Right lobe of liver (tissue), 6 donors: ENCODE measurements around the gene RPS6KA4. TPM values are rescaled to one million over a fixed set of nuclear protein-coding genes. Genes with fewer than 3 reads are reported as not detected.

ENCODE experiments used
- ATAC-seq, 4 donors: fragments of 200-7000 bp; cut with Tn5 transposase; one replicate each; pipeline ENCODE4 v1.9.1; 2020; ENCODE audit warnings: mild to moderate bottlenecking in 4 of 4, moderate library complexity in 4 of 4
- DNase-seq, 3 donors: peaks; one replicate each; pipeline ENCODE4 v3.0.0-alpha.2; 2020
- H3K27ac ChIP-seq, 3 donors: fragments of 200-600 bp; one replicate each; pipeline ENCODE4 v1.8.0; 2022
- H3K27me3 ChIP-seq, 2 donors: fragments of 200-600 bp; one replicate each; pipeline ENCODE4 v1.8.0; 2022
- H3K36me3 ChIP-seq, 4 donors: fragments of 200-600 bp; sonication (generic) in 1 of 4; one replicate each; pipeline versions ENCODE4 v1.5.1 to v1.8.0; 2017 to 2022; ENCODE audit warnings: control low read depth in 1 of 4
- H3K4me1 ChIP-seq, 4 donors: fragments of 200-600 bp; sonication (generic) in 1 of 4; one replicate each; pipeline versions ENCODE4 v1.5.1 to v1.8.0; 2017 to 2022; ENCODE audit warnings: control low read depth in 1 of 4
- H3K4me3 ChIP-seq, 3 donors: fragments of 200-600 bp; one replicate each; pipeline ENCODE4 v1.8.0; 2022
- H3K9me3 ChIP-seq, 4 donors: fragments of 200-600 bp; sonication (generic) in 1 of 4; one replicate each; pipeline versions ENCODE4 v1.5.1 to v1.8.0; 2017 to 2022; ENCODE audit warnings: control low read depth in 1 of 4
- CTCF ChIP-seq, 4 donors: fragments of 200-600 bp in 3 of 4; fragments of 450-650 bp in 1 of 4; IDR thresholded peaks; one replicate each; pipeline versions ENCODE4 v1.5.1 to v1.8.0; 2016 to 2022; ENCODE audit warnings: antibody characterized with exemption in 4 of 4, mild to moderate bottlenecking in 2 of 4
- POLR2A ChIP-seq: fragments of 450-650 bp; IDR thresholded peaks from one replicate; pipeline ENCODE4 v1.6.1; 2017; ENCODE audit warnings: antibody characterized with exemption, mild to moderate bottlenecking
- whole genome bisulfite sequencing: methylation state at CpG from one replicate; pipeline ENCODE4 v1.1.6; 2018; ENCODE audit warnings: low coverage, low lambda C conversion rate; ENCODE audit not compliant: insufficient coverage; ENCODE audit errors: missing lambda C conversion rate; 5-methylcytosine and 5-hydroxymethylcytosine counted together
- intact Hi-C, 2 donors: fragments of 100-400 bp; cut with DNase I; formaldehyde crosslinking; loops; one replicate each; pipeline versions ENCODE4 v1.11.2 to v1.14.1; 2022
- total RNA-seq, 6 experiments: library from RNA; depleted of rRNA in 2 of 6; stranded (reverse); fragments of >200 nt in 2 of 6; fragmentation: NEBNext Ultra II Directional in 3 of 6; extraction: Animal tissue kit (Norgen Biotek cat#: 25700) in 3 of 6; gene quantifications; one replicate each; pipeline versions ENCODE4 v1.1.0 to v1.2.4, GENCODE V29; 2016 to 2023
- donor health status: DM: no; HTN: yes; CAD: no.
- donor health status: DM: no; HTN: no; CAD: no.
- donor health status: DM: no; HTN: no; CAD: no.
- donor health status: DM: no; HTN: yes; CAD: no.
- donor health status: DM: no; HTN: yes; CAD: no.

Gene RPS6KA4
- total RNA-seq, 6 experiments from 2014 or later, result 6.6 to 17.9 (median 10.3) TPM

GRCh38 chr11:64358536-64358906, 441 bp upstream of the RPS6KA4 start:
- ATAC-seq, result peak in 2 of 4 donors; percentile 5 to 30
- Histone ChIP-seq H3K27me3 (no peaks in the 10 kb centered on the region), H3K9me3 (no peaks in the 10 kb centered on the region), H3K36me3 (peaks cover 0 to 15% (median 8%) of the 10 kb centered on the region in 4 donors), H3K4me3 (peak overlapping the region; percentile 71 to 88 (median 85)), H3K27ac (peak overlapping the region; percentile 65 to 74 (median 70)), H3K4me1 (peaks cover 0 to 28% (median 2%) of the 10 kb centered on the region in 4 donors)
- intact Hi-C loops, result no loop called here
- TF ChIP-seq CTCF (IDR thresholded peaks at IDR 0.05), result no peak
- no peak for TF ChIP-seq POLR2A
- WGBS, result 40% methylated on average over 1 of the region's 7 CpGs
- no peak for DNase-seq

DNA sequence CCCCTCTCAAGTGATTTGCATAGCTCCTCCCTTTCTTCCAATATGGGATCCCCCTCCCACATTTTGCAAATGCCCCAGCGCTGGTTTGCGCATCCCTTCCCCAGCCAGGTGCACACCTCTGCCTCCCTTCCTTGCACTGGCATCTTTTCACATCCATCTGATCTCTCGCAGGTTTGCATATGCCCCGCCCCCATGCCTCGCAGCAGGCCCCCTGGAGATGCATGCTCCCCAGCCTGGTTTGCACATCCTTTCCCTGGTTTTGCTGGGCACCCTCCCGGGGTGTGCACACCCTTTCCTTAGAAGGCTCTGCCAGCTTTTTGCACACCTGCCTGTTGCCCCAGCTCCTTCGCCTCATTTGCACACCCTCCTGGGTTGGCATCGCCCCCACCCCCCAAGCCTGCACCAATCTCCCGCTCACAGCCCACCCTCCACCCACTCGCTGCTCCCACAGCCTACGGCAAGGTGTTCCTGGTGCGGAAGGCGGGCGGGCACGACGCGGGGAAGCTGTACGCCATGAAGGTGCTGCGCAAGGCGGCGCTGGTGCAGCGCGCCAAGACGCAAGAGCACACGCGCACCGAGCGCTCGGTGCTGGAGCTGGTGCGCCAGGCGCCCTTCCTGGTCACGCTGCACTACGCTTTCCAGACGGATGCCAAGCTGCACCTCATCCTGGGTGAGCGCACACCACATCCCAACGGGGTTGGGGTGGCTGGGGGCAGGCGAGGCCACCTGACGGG, 917 bp downstream of the RPS6KA4 start:
- TF ChIP-seq CTCF (IDR thresholded peaks at IDR 0.05) (no peak), POLR2A (no peak)
- H3K9me3 ChIP-seq, result no peaks in the 10 kb centered on the region

GRCh38 chr11:64360448-64360921, 1.5 kb downstream of the RPS6KA4 start:
- no peak for TF ChIP-seq POLR2A
- no peak for TF ChIP-seq CTCF (IDR thresholded peaks at IDR 0.05)
- Histone ChIP-seq H3K9me3 (no peaks in the 10 kb centered on the region), H3K36me3 (peaks cover 0 to 18% (median 10%) of the 10 kb centered on the region in 4 donors), H3K27ac (no peak overlapping the region), H3K4me1 (peaks cover 0 to 18% (median 2%) of the 10 kb centered on the region in 4 donors), H3K4me3 (peak overlapping the region in 1 of 3 donors; percentile 71), H3K27me3 (no peaks in the 10 kb centered on the region)
- WGBS, result 74% methylated on average over 3 of the region's 13 CpGs
- intact Hi-C loops, result no loop called here
- no peak for DNase-seq
- no peak for ATAC-seq

More for the DNA sequence above, 917 bp downstream of the RPS6KA4 start:
- Histone ChIP-seq H3K4me1 (peaks cover 0 to 21% (median 2%) of the 10 kb centered on the region in 4 donors), H3K27ac (no peak overlapping the region), H3K36me3 (peaks cover 0 to 15% (median 8%) of the 10 kb centered on the region in 4 donors), H3K27me3 (no peaks in the 10 kb centered on the region), H3K4me3 (peak overlapping the region; percentile 71 to 88 (median 85))
- ATAC-seq (no peak), DNase-seq (no peak)
- intact Hi-C loops, result no loop called here
- WGBS, result 53% methylated on average over 9 of the region's 38 CpGs

- no peak overlapping the region for H3K4me3 ChIP-seq
- no peak for DNase-seq
- no peaks in the 10 kb centered on the region for H3K27me3 ChIP-seq
- no peak for TF ChIP-seq CTCF (IDR thresholded peaks at IDR 0.05)
- TF ChIP-seq POLR2A, result no peak
- no peaks in the 10 kb centered on the region for H3K9me3 ChIP-seq
- WGBS, result 80% methylated on average over 1 of the region's 18 CpGs
- no peak for ATAC-seq
- H3K36me3 ChIP-seq, result peaks cover 0 to 27% (median 10%) of the 10 kb centered on the region in 4 donors
- no peak overlapping the region for H3K27ac ChIP-seq
- intact Hi-C loops, result no loop called here
- H3K4me1 ChIP-seq, result peaks cover 0 to 14% (median 2%) of the 10 kb centered on the region in 4 donors
Observed at GRCh38 chr11:64361659-64362058, 2.7 kb downstream of the RPS6KA4 start.
